GM12878 (cell line): ENCODE measurements around the gene CHCHD6. TPM values are rescaled to one million over a fixed set of nuclear protein-coding genes. Genes with fewer than 3 reads are reported as not detected.

ENCODE experiments used
- ATAC-seq: fragments of 200-7000 bp; cut with Tn5 transposase; 3 replicates; pipeline ENCODE4 v1.9.1; 2020; ENCODE audit warnings: mild to moderate bottlenecking, moderate library complexity
- BruUV-seq: library from RNA; stranded (reverse); fragments of 400-500 nt; replicated peaks from 2 replicates; lab custom pipeline; 2021; lab: Mats Ljungman, UMichigan
- CTCF ChIA-PET: fragments of 300-600 bp; sonication (Branson Sonifier 250); formaldehyde crosslinking; extraction: SDS; loops from one replicate; lab custom pipeline; 2021; ENCODE audit warnings: inconsistent platforms; lab: Yijun Ruan, JAX
- POLR2A ChIA-PET: fragments of 350-600 bp; formaldehyde crosslinking; extraction: SDS; loops from one replicate; lab custom pipeline; 2021; ENCODE audit warnings: inconsistent platforms; lab: Charles Lee
- RAD21 ChIA-PET: fragments of 300-600 bp; sonication (Branson Sonifier 250); formaldehyde crosslinking; loops from one replicate; lab custom pipeline; 2023; ENCODE audit warnings: antibody characterized with exemption; ENCODE audit not compliant: unreplicated experiment; lab: Charles Lee
- SMC1A ChIA-PET: fragments of 300-600 bp; sonication (Branson Sonifier 250); formaldehyde crosslinking; loops from one replicate; lab custom pipeline; 2023; ENCODE audit not compliant: unreplicated experiment, uncharacterized antibody; lab: Charles Lee
- DNase-seq: peaks from one replicate; pipeline ENCODE4 v3.0.0-alpha.2; 2011; ENCODE audit warnings: low read depth, low spot score
- FAIRE-seq: peaks from 3 replicates; lab custom pipeline; 2011; peaks lifted over from hg19 to GRCh38; lab: Jason Lieb, UNC
- H2AFZ ChIP-seq: 2 replicates; pipeline ENCODE4 v1.6.0; 2011; ENCODE audit warnings: low read depth, low read length, control low read depth; ENCODE audit not compliant: control insufficient read depth
- H3K27ac ChIP-seq: 2 replicates; pipeline ENCODE4 v1.5.1; 2011; ENCODE audit warnings: control low read depth; ENCODE audit not compliant: control insufficient read depth, insufficient read depth
- H3K27me3 ChIP-seq, 2 experiments: replicated peaks in 1 of 2; 2 replicates each; pipeline versions ENCODE4 v1.6.0 to v1.6.1; 2011; ENCODE audit warnings: low read length in 1 of 2; ENCODE audit not compliant: control insufficient read depth in 2 of 2, insufficient read depth in 2 of 2
- H3K36me3 ChIP-seq, 2 experiments: 2 replicates each; pipeline ENCODE4 v1.5.1; 2011; ENCODE audit warnings: low read length in 1 of 2; ENCODE audit not compliant: control insufficient read depth in 2 of 2, insufficient read depth in 2 of 2
- H3K4me1 ChIP-seq: 2 replicates; pipeline ENCODE4 v1.6.1; 2011; ENCODE audit warnings: mild to moderate bottlenecking, low read length, moderate library complexity, mixed read lengths; ENCODE audit not compliant: control insufficient read depth, insufficient read depth
- H3K4me2 ChIP-seq: 2 replicates; pipeline ENCODE4 v1.6.0; 2011; ENCODE audit warnings: control low read depth; ENCODE audit not compliant: control insufficient read depth, insufficient read depth
- H3K4me3 ChIP-seq: fragments of 200-600 bp; sonication (generic); 2 replicates; pipeline ENCODE4 v1.5.1; 2016
- H3K79me2 ChIP-seq: 2 replicates; pipeline ENCODE4 v1.6.0; 2011; ENCODE audit warnings: low read length; ENCODE audit not compliant: control insufficient read depth, insufficient read depth
- H3K9ac ChIP-seq: 2 replicates; pipeline ENCODE4 v1.8.0; 2011; ENCODE audit warnings: low read length, control low read depth, mixed read lengths; ENCODE audit not compliant: control insufficient read depth, insufficient read depth
- H3K9me3 ChIP-seq: replicated peaks from 3 replicates; pipeline ENCODE4 v1.5.1; 2011; ENCODE audit warnings: mild to moderate bottlenecking, low read length; ENCODE audit not compliant: control insufficient read depth, insufficient read depth
- H4K20me1 ChIP-seq: 2 replicates; pipeline ENCODE4 v1.6.0; 2011; ENCODE audit not compliant: control insufficient read depth, insufficient read depth
- MLLT1 ChIP-seq: fragments of 450-650 bp; IDR thresholded peaks from 2 replicates; pipeline ENCODE4 v1.6.1; 2016; ENCODE audit warnings: mild to moderate bottlenecking
- ZNF592 ChIP-seq: fragments of 450-650 bp; IDR thresholded peaks from 2 replicates; pipeline ENCODE4 v1.6.1; 2017; ENCODE audit warnings: mild to moderate bottlenecking, moderate library complexity
- WGBS: methylation state at CpG from one replicate; pipeline ENCODE4 v1.1.6; 2016; ENCODE audit warnings: low lambda C conversion rate; ENCODE audit not compliant: insufficient replicate concordance, insufficient coverage; ENCODE audit errors: missing lambda C conversion rate; 5-methylcytosine and 5-hydroxymethylcytosine counted together
- in situ Hi-C: fragments of 300-500 bp; cut with MboI; formaldehyde crosslinking; loops from 9 replicates; pipeline ENCODE4 v1.14.3; 2018; ENCODE audit warnings: mixed read lengths
- intact Hi-C: fragments of 100-400 bp; cut with micrococcal nuclease; formaldehyde crosslinking; loops from one replicate; pipeline ENCODE4 v1.14.2; 2022; ENCODE audit not compliant: unreplicated experiment
- polyA plus RNA-seq, 11 experiments: library from polyadenylated mRNA; depleted of rRNA in 4 of 11; unstranded in 6 of 11; stranded (reverse) in 5 of 11; fragments of >200 nt; fragmentation: Nextera tagmentation in 4 of 11; fragmentation: Illumina TruSeq in 1 of 11; extraction: Ambion mirVana in 4 of 11; extraction: Trizol in 1 of 11; gene quantifications; 1 replicate in 1 of 11; 2 replicates in 10 of 11; pipeline versions ENCODE4 v1.2.1 to v1.2.3, GENCODE V29; 2011 to 2016; ENCODE audit warnings: inconsistent platforms in 2 of 11, missing spikeins in 2 of 11, low read depth in 1 of 11
- total RNA-seq, 4 experiments: library from RNA; depleted of rRNA in 3 of 4; stranded (reverse); fragments of >200 nt in 3 of 4; fragmentation: Illumina TruSeq in 1 of 4; extraction: Trizol in 1 of 4; gene quantifications; 2 replicates each; pipeline versions ENCODE4 v1.2.1 to v1.2.3, GENCODE V29; 2013 to 2021

CHCHD6 gene
- total and polyA plus RNA-seq, 10 of the 15 experiments (the other 5 are each of a cell fraction or from before 2014, with no cell fraction given) = 2.7 to 16.7 (median 12.3) TPM

DNA sequence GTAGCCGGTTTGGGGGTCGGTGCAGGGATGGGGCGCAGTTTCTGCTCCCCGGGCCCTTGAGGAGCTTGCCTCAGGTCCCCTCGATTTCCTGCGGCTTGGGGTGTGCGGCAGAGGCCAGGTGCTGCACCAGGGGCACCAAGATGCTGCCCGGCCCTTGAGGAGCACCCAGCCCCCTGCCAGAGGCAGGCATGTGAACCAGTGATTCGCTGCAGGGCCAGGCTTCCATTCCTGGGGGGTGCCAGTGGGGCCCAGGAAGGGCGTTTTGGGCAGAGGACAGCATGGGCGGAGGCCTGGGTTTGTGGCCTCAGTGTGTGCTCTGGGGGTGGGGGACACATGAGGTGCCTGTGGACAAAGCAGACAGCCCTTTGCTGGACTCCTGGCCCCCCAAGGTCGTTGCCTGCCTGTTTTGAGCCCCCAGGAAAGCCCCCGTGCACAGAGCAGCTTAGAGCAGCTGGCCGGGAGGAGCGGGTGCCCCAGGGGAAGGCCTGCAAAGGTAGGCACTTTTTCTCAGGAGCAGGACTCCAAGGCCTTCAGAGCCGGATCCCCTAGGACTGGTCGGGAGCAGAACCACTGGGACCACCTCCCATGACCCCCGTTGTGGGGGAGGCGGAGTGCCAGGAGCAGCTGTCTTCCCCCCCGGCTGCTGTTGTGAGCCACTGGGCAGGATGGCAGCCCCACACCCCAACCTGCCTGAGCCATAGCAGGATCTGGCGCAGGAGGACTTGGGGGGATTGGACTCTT is 280.5 kb downstream of the CHCHD6 start:
- ATAC-seq (no peak), FAIRE-seq (no peak), DNase-seq (no peak)
- in situ Hi-C loops (no loop called here), intact Hi-C loops (loop anchor here (10.0 kb wide), 2 partner anchors 470 to 560 kb away; no protein-coding TSS in a partner anchor)
- ChIA-PET CTCF (interaction anchor here (0.8 to 3.0 kb wide), 2 partner anchors 232 to 233 kb away, joined by 3 to 10 read pairs; no protein-coding TSS in a partner anchor), SMC1A (interaction anchor here (1.2 kb wide), 1 partner anchor 235 kb away, joined by 3 read pairs; no protein-coding TSS in a partner anchor), RAD21 (interaction anchor here (1.4 to 3.7 kb wide), 2 partner anchors 231 kb away, joined by 3 to 36 read pairs; no protein-coding TSS in a partner anchor), POLR2A (no interaction called here)
- BruUV-seq = no TSS peak
- Histone ChIP-seq H3K4me2 (peak overlapping the region; percentile 98), H3K4me3 (peak overlapping the region; percentile 71; the same call in 1 of the 2 replicates), H3K9ac (peak overlapping the region; percentile 54; the same call in 1 of the 2 replicates), H4K20me1 (no peaks in the 10 kb centered on the region), H2AFZ (no peak overlapping the region), H3K27me3 (no peaks in the 10 kb centered on the region), H3K79me2 (no peaks in the 10 kb centered on the region; the same call in none of the 2 replicates), H3K36me3 (peaks cover 0 to 1% of the 10 kb centered on the region in 2 experiments; a peak in 2 of 4 replicates), H3K9me3 (no peaks in the 10 kb centered on the region; the same call in 2 of the 3 replicates), H3K4me1 (peaks cover 9% of the 10 kb centered on the region), H3K27ac (no peak overlapping the region)
- 39% methylated on average over 18 of the region's 21 CpGs for WGBS
- TF ChIP-seq ZNF592 (no peak), MLLT1 (peak; percentile 70; the same call in 1 of the 2 replicates)
